ENCODE measurements around the gene CROT. TPM values are rescaled to one million over a fixed set of nuclear protein-coding genes. Genes with fewer than 3 reads are reported as not detected.

CROT gene
- total RNA-seq, 1 donor from 2014 or later, result 35.2 TPM

GRCh38 chr7:87342231-87342630 lies 3.2 kb upstream of the CROT start:
- no peak for DNase-seq (ENCODE audit: low spot score)

- DNase-seq (ENCODE audit: low spot score), result no peak
Observed at GRCh38 chr7:87344446-87344845, 1.0 kb upstream of the CROT start.

GRCh38 chr7:87345962-87346371 lies 503 bp downstream of the CROT start:
- no peak for DNase-seq (ENCODE audit: low spot score)

GRCh38 chr7:87347207-87347606 lies 1.7 kb downstream of the CROT start:
- no peak for DNase-seq (ENCODE audit: low spot score)

GRCh38 chr7:87347664-87348063 lies 2.2 kb downstream of the CROT start:
- no peak for DNase-seq (ENCODE audit: low spot score)

- no peak for DNase-seq (ENCODE audit: low spot score)
Observed at GRCh38 chr7:87354749-87355148, 9.3 kb downstream of the CROT start.

- DNase-seq (ENCODE audit: low spot score), result no peak
Observed at GRCh38 chr7:87356448-87356847, 11.0 kb downstream of the CROT start.

GRCh38 chr7:87359366-87359765 lies 13.9 kb downstream of the CROT start:
- no peak for DNase-seq (ENCODE audit: low spot score)

- DNase-seq (ENCODE audit: low spot score), result no peak
Observed at GRCh38 chr7:87361320-87361719, 15.9 kb downstream of the CROT start.

- DNase-seq (ENCODE audit: low spot score), result no peak
Observed at GRCh38 chr7:87363342-87363741, 17.9 kb downstream of the CROT start.

GRCh38 chr7:87364246-87364645 lies 18.8 kb downstream of the CROT start:
- DNase-seq (ENCODE audit: low spot score), result no peak

- DNase-seq (ENCODE audit: low spot score), result no peak
Observed at GRCh38 chr7:87369216-87369615, 23.8 kb downstream of the CROT start.

- DNase-seq (ENCODE audit: low spot score), result no peak
Observed at GRCh38 chr7:87370660-87371180, 25.3 kb downstream of the CROT start.

GRCh38 chr7:87375662-87376435 lies 30.4 kb downstream of the CROT start:
- no peak for DNase-seq (ENCODE audit: low spot score)

GRCh38 chr7:87380905-87381304 lies 35.4 kb downstream of the CROT start:
- DNase-seq (ENCODE audit: low spot score), result no peak

- DNase-seq (ENCODE audit: low spot score), result no peak
Observed at GRCh38 chr7:87391020-87391701, 45.7 kb downstream of the CROT start.

- DNase-seq (ENCODE audit: low spot score), result no peak
Observed at GRCh38 chr7:87395442-87396020, 50.1 kb downstream of the CROT start.

- no peak for DNase-seq (ENCODE audit: low spot score)
Observed at GRCh38 chr7:87398446-87398845, 53.0 kb downstream of the CROT start.

GRCh38 chr7:87404674-87405073 lies 59.2 kb downstream of the CROT start:
- DNase-seq (ENCODE audit: low spot score), result no peak

GRCh38 chr7:87411186-87411585 lies 65.7 kb downstream of the CROT start:
- DNase-seq (ENCODE audit: low spot score), result no peak

- no peak for DNase-seq (ENCODE audit: low spot score)
Observed at GRCh38 chr7:87413029-87413428, 67.6 kb downstream of the CROT start.

- DNase-seq (ENCODE audit: low spot score), result no peak
Observed at GRCh38 chr7:87413951-87414793, 68.7 kb downstream of the CROT start.
